Measurements from ENCODE around the gene ACTG1. TPM values are rescaled to one million over a fixed set of nuclear protein-coding genes. Genes with fewer than 3 reads are reported as not detected.
"Not testable (repeated sequence)": the region's sequence is repeated elsewhere in the genome, so short reads cannot be mapped to it uniquely, and the experiment has no call there.

Gene ACTG1
- total RNA-seq, 1 experiment from 2014 or later: 6,652 TPM

DNA sequence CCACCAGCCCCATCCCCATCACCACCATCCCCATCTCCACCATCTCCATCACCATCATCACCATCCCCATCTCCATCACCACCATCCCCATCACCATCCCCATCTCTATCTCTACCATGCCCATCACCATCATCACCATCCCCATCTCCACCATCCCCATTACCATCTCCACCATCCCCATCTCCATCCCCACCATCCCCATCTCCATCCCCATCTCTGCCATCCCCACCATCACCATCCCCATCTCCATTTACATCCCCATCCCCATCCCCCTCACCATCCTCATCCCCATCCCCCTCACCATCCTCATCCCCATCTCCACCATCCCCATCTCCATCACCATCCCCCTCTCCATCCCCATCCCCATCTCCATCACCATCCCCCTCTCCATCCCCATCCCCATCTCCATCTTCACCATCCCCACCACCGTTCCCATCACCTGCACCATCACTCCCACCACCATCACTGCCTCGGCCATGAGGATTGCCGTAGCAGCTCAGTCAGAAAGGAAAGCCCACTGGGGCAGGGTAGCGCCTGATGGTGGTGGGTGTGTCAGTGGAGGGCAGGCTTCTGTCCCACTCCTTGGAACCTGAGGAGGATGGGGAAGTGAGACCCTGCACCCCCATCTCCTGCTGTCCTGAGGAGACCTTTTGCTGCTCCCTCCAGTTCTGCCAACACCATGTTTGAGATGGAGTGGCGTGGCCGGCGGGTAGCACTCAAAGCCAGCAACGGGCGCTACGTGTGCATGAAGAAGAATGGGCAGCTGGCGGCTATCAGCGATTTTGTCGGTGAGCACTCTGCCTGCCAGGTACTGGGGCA lies 23.1 kb upstream of the ACTG1 start:
- in situ Hi-C loops (cut with HindIII; ENCODE audit: low pct_unique_long_range_greater_than_20kb, low sequenced_read_pairs): no loop called here

DNA sequence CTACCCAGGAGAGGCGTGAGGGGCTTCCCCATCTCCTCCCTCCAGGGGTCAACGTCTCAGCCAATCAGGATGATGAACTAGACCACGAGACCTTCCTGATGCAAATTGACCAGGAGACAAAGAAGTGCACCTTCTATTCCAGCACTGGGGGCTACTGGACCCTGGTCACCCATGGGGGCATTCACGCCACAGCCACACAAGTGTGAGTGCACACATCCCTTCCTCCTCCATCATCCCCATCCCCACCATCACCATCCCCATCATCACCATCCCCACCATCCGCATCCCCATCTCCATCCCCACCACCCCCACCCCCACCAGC lies 22.4 kb upstream of the ACTG1 start:
- DNase-seq (ENCODE audit: low read depth, low spot score): no peak
- in situ Hi-C loops (cut with HindIII; ENCODE audit: low pct_unique_long_range_greater_than_20kb, low sequenced_read_pairs): no loop called here

More for the DNA sequence above, 23.1 kb upstream of the ACTG1 start:
- DNase-seq (ENCODE audit: low read depth, low spot score): no peak

DNA sequence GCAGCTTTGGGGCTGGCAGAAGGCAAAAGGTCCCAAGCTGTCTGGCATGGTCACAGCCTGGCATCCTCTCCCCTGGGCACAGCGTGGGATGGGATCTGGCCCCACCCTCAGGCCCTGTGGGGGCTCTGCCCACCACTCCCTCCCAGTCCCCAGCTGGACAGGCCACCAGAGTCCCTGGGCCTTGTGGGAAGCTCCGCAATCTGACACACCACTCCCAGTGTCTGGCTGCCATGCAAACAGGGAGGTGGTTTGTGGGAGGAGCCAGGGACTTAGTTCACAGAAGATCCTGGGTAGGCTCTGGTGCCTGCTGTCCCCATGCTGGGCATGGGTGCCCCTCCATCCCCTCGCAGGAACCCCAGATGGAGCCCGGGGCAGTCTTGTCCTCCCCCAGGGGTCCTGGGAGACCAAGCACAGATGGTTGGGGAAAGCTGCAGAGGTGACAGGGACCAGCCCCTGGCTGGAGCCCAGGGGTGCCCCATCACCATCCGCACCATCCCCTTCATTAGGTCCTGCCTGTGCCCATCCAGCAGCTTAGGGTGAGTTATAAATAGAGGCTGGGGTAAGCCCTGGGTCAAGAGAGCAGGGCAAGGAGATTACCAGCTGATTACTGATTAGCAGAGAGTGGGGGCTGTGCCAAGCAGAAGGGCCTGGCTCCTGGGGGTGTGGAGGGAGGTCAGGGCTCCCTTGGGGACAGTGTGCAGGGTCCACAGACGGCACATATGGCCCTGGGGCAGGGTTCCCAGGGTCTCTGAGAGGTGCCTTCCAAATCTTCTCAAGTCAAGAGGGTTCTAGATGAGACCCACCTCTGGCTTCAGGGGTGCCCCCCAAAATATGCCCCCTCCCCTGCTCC lies 21.8 kb upstream of the ACTG1 start:
- peak; percentile 35 for DNase-seq (ENCODE audit: low read depth, low spot score)
- in situ Hi-C loops (cut with HindIII; ENCODE audit: low pct_unique_long_range_greater_than_20kb, low sequenced_read_pairs): no loop called here

DNA sequence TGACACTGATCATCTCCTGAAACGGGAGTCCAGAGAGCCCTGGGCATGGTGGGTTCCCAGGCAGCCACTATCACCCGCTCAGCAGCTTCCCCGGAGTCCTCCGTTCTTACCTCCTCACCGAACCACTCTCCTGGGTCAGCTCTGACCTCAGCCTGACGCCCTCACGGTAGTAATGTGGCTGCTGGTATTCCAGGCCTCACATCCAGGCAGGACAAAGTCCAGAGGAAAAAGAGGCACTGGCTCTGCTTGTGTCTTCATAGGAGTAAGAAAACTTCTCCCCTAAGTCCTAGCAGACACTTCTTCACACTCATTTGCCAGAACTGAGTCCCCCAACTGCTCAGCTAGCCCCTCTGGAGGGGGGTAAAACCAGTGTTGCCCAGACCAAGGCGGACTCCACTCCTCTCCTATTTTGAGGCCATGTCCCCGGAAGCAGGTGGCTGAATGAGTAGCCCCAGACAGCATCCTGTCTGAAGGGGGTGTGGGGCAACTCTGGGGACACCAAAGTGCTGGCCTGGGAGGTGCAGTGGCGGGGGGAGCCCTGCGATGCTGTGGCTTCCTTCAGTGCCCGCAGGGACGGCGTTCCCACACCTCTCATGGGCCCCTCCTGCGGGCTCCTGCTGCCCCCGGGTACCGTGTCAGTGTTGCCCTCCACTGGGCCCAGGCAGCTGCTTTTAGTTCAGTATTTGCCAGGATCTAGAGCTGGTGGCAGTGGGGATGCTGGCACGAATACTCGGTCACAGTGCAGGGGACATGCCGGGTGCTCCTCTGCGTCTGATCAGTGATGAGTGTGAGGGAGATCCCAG lies 20.9 kb upstream of the ACTG1 start:
- no peak for DNase-seq (ENCODE audit: low read depth, low spot score)
- in situ Hi-C loops (cut with HindIII; ENCODE audit: low pct_unique_long_range_greater_than_20kb, low sequenced_read_pairs): no loop called here

DNA sequence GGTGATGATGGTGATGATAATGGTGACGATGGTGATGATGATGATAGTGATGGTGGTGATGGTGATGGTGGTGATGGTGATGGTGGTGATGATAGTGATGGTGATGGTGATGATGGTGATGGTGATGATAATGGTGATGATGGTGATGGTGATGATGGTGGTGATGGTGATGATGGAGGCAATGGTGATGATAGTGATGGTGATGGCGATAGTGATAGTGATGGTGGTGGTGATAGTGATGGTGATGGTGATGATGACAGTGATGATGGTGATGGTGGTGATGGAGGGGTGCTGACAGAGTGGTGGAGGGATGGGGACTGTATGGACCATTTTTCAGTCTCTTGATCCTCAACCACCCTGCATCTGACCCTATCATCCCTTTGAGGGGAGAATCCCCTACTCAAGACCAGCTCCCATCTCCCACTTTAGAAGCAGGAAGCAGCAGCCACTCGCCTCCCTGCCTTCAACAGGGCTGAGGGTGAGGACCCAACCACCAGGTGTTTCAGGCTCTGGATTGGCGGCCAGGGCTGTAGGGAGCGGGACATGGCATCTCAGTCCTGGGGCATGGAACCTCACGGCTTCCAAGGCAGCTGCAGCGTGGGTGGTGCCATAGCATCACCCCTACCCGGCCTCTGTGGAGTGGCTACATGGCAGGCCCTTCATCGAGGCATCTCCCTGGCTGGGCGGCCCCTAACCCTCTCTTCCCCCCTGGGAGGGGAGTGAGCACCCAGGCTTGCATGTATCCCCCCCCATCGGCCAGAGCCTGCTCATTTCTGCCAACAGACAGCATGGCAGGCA lies 20.1 kb upstream of the ACTG1 start:
- in situ Hi-C loops (cut with HindIII; ENCODE audit: low pct_unique_long_range_greater_than_20kb, low sequenced_read_pairs): no loop called here
- no peak for DNase-seq (ENCODE audit: low read depth, low spot score)

DNA sequence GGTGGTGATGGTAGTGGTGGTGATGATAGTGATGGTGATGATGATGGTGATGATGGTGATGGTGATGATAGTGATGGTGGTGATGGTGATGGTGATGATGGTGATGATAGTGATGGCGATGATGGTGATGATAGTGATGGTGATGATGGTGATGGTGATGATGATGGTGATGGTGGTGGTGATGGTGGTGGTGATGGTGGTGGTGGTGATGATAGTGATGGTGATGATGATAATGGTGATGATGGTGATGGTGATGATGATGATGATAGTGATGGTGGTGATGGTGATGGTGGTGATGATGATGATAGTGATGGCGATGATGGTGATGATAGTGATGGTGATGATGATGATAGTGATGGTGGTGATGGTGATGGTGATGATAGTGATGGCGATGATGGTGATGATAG lies 19.4 kb upstream of the ACTG1 start:
- in situ Hi-C loops (cut with HindIII; ENCODE audit: low pct_unique_long_range_greater_than_20kb, low sequenced_read_pairs); DNase-seq (ENCODE audit: low read depth, low spot score): not testable (repeated sequence)

DNA sequence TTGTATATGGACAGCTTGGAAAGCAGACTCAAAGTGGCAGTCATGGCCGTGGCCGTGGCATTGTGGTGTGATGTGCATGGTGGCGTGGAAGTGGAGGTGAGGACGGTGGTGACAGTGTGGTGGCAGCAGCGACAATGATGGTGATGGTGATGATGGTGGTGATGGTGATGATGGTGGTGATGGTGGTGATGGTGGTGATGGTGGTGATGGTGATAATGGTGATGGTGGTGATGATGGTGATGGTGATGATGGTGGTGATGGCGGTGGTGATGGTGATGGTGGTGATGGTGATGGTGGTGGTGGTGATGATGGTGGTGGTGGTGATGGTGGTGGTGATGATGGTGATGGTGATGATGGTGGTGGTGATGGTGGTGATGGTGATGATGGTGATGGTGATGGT lies 18.4 kb upstream of the ACTG1 start:
- DNase-seq (ENCODE audit: low read depth, low spot score); in situ Hi-C loops (cut with HindIII; ENCODE audit: low pct_unique_long_range_greater_than_20kb, low sequenced_read_pairs): not testable (repeated sequence)

DNA sequence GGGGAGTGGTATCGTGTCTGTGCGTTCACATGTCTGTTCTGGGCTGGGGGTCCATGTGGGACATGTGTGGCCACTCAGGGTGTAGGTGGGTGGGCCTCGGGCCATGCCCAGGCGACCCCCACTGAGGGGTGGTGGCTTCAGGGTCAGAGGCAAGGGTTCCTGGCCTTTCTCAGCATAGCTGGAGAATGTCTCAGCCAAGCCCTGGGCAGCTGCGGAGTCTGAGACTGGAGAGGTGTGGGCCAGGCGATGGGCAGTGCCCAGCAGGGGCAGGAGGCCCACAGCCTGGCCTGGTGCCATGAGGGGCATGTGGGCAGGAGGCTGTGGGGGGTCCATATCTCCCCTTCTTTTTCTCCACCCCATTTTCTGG lies 16.8 kb upstream of the ACTG1 start:
- in situ Hi-C loops (cut with HindIII; ENCODE audit: low pct_unique_long_range_greater_than_20kb, low sequenced_read_pairs): no loop called here
- DNase-seq (ENCODE audit: low read depth, low spot score): no peak

DNA sequence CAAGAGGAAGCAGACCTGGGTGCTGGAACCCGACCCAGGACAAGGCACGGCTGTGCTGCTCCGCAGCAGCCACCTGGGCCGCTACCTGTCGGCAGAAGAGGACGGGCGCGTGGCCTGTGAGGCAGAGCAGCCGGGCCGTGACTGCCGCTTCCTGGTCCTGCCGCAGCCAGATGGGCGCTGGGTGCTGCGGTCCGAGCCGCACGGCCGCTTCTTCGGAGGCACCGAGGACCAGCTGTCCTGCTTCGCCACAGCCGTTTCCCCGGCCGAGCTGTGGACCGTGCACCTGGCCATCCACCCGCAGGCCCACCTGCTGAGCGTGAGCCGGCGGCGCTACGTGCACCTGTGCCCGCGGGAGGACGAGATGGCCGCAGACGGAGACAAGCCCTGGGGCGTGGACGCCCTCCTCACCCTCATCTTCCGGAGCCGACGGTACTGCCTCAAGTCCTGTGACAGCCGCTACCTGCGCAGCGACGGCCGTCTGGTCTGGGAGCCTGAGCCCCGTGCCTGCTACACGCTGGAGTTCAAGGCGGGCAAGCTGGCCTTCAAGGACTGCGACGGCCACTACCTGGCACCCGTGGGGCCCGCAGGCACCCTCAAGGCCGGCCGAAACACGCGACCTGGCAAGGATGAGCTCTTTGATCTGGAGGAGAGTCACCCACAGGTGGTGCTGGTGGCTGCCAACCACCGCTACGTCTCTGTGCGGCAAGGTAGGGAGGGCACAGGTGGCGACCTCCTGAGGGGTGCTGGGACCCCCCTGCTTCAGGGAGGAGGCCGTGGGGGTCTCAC lies 16.2 kb upstream of the ACTG1 start:
- no peak for DNase-seq (ENCODE audit: low read depth, low spot score)
- in situ Hi-C loops (cut with HindIII; ENCODE audit: low pct_unique_long_range_greater_than_20kb, low sequenced_read_pairs): no loop called here

DNA sequence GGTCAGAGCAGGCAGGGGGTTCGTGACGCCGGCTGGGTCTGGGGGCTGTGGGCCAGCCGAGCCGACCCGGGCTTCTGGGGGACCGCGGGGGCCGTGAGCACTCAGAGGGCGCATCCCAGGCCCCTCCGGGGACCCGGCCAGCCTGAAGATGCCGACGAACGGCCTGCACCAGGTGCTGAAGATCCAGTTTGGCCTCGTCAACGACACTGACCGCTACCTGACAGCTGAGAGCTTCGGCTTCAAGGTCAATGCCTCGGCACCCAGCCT lies 15.7 kb upstream of the ACTG1 start:
- in situ Hi-C loops (cut with HindIII; ENCODE audit: low pct_unique_long_range_greater_than_20kb, low sequenced_read_pairs): no loop called here
- DNase-seq (ENCODE audit: low read depth, low spot score): no peak

DNA sequence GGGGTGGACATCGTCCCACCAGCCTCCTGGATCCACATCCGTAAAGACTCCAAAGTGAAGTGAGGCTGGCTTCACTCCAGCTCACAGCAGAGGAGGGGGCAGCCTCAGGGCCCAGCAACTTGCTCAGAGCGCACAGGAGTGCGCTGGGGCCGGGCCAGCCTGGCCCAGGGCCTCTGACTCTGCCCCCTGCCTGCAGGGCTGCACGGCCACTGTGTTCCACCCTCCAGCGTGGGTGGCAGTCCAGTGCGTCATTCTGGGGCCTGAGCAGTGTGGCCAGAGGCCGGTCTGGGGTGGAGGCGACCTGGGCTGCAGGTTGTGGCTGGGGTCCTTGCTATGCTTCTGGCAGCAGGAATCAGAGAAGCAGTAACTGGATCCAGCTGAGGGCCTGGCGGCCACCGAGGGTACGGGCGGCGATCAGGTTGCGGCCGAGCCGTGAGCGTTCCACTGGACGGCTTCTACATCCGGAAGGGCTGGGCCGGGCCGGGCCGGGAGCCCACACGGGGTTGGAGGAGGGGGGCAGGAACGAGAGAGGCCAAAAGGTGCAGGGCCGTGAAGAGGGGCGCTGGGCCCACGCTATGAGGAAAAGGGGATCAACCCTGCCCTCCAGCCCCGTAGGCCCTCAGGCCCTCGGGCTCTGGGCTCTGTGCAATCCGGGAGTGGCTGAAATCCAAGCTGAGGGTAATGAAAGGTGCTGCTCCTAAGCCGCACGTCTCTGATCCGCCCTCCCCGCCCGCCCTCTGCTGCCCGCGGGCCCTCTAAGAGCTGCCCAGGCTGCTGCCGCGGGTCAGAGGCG lies 15.2 kb upstream of the ACTG1 start, which contains the start of gene FSCN2:
Gene FSCN2, plus strand, starts transcription at position 787 of the 793 bp plus-strand sequence. CDS start 155 bp downstream, outside the sequence.
- in situ Hi-C loops (cut with HindIII; ENCODE audit: low pct_unique_long_range_greater_than_20kb, low sequenced_read_pairs): no loop called here
- no peak for DNase-seq (ENCODE audit: low read depth, low spot score)

DNA sequence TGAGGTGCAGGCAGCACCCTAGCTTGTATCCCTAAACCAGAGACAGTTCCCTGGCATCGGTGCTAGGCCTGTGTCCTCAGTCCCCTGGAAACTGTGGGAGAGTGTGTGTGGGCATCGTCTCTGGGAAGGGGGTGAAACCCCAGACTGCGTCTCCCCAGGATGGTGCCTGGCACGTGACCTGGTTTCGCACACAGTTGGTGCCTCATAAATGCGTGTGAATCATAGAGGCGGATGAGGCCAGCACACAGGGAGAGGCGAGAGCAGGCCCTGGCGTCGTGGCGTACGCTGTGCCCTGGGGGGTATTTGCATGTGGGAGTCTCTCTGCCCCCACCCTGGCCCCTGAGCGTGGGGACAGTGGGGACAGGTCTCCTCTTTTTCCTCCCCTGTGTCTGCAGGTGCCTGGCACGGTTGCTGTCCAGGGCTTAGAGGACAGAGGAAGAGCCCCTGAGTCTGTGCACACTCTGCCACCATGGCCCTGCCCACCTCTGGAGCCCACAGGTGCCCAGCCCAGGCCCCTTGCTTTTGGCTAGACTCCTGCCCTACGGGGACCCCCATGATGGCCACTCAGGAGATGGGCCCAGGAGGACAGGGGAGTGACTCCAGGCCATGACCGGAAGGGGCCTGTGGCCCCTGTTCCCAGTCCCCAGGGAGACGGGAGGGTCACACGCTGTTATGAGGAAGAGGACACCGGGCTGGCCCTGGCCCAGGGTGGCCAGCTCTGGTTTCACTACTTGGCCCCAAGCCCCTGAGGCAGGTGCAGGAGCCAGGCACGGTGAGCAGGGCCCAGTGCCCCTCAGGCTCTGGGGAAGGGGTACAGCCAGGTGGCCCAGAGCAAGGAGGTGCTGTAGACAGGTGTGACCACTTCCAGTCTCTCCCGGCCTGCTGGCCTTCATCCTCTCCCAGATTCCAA lies 14.3 kb upstream of the ACTG1 start:
- in situ Hi-C loops (cut with HindIII; ENCODE audit: low pct_unique_long_range_greater_than_20kb, low sequenced_read_pairs): no loop called here
- DNase-seq (ENCODE audit: low read depth, low spot score): no peak

DNA sequence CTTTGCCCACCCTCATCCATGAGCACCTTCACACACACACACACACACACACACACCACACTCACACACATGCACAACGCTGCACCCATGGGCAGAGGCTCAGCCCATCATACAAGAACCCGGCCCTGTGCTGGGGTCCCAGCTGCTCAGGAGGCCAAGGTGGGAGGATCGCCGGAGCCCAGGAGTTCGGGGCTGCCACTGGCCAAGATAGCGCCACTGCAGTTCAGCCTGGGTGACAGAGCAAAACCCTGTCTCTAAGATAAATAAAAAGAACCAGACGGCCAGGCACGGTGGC lies 12.2 kb upstream of the ACTG1 start:
- no peak for DNase-seq (ENCODE audit: low read depth, low spot score)
- in situ Hi-C loops (cut with HindIII; ENCODE audit: low pct_unique_long_range_greater_than_20kb, low sequenced_read_pairs): no loop called here

DNA sequence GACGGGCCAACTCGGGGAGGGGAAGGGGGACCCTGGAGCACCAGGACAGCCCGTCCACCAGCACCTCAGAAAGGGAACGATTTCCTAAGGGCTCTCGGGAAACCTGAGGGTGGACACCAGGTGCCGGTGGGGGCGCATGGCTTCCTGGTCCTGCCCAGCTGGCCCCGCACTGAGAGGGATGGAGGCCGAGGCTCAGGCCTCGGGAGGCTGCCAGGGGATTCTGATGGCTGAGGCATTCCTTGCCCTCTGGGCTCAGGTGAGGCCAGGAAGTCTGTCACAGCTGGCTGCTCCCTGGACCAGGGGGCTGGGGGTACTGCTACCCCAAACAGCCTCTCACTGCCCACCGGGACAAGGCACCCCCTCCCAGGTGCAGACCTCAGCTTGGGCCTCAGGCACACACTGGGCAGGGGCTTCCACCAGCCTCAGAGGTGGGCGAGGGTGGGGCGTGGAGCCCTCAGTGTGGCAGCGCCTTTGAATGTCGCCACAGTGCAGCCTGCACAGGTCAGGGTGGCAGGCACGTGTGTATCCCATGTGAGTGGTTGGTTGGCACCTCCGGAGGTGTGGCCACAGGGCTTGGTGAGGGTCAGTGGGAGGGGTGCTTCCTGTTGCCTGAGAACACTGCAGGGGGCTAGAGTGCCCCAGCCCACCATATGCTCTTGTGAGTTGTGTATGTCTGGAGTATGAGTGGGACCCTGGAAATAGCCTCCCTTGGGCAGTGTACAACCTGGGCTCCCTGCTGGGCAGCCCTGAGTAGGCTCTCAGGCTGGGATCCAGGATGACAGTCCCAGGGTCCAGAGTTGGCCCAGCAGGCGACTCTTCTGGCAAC lies 11.7 kb upstream of the ACTG1 start:
- no peak for DNase-seq (ENCODE audit: low read depth, low spot score)
- in situ Hi-C loops (cut with HindIII; ENCODE audit: low pct_unique_long_range_greater_than_20kb, low sequenced_read_pairs): no loop called here

All from SK-MEL-5 (cell line).